ENCODE results near the gene CDH8.

- TF ChIP-seq CTCF (IDR thresholded peaks at IDR 0.05) (no peak), POLR2A (IDR thresholded peaks at IDR 0.05) (no peak)
Observed at GRCh38 chr16:61797296-61797795, 238.9 kb downstream of the CDH8 start.

All from thyroid gland (tissue), 4 donors.